Fibroblast of villous mesenchyme (primary cell): Measurements from ENCODE around the gene PRKCB. TPM values are rescaled to one million over a fixed set of nuclear protein-coding genes. Genes with fewer than 3 reads are reported as not detected.

Experiments used
- DNase-seq: peaks from one replicate; pipeline ENCODE4 v3.0.0-alpha.2; 2010; ENCODE audit warnings: low read depth
- H3K4me3 ChIP-seq: 2 replicates; pipeline ENCODE4 v1.5.1; 2011; ENCODE audit warnings: low read depth, mild to moderate bottlenecking, low read length
- total RNA-seq: library from RNA; depleted of rRNA; stranded (reverse); fragments of >200 nt; gene quantifications from 2 replicates; pipeline ENCODE4 v1.2.3, GENCODE V29; 2012
- TF ChIP-seq, protein P1 (sequence below): IDR thresholded peaks from 2 replicates; pipeline ENCODE4 v1.5.1; 2012; ENCODE audit warnings: low read depth, mild to moderate bottlenecking, low read length; ENCODE audit not compliant: insufficient read depth

The PRKCB gene
- total RNA-seq, 1 donor, result not detected

DNA sequence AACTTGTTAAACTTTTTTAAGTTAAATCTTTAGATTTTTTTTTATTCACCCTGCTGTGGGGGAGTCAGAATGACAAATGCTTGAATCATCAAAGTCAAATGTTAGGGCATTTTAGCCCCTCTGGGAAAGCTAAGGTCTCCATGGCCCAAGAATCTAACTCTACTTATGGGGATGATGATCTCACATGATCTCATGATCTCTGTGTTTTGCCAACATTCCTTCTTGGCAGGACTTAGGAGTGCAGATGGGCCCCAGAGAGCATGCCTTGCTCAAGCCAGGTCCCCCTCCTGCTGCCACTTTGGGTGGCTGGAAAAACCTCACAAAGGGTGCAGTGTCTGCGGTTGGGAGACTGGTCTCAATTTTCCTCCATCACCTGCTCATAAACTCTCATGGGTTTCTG, 108.6 kb downstream of the PRKCB start:
- TF ChIP-seq, protein P1, sequence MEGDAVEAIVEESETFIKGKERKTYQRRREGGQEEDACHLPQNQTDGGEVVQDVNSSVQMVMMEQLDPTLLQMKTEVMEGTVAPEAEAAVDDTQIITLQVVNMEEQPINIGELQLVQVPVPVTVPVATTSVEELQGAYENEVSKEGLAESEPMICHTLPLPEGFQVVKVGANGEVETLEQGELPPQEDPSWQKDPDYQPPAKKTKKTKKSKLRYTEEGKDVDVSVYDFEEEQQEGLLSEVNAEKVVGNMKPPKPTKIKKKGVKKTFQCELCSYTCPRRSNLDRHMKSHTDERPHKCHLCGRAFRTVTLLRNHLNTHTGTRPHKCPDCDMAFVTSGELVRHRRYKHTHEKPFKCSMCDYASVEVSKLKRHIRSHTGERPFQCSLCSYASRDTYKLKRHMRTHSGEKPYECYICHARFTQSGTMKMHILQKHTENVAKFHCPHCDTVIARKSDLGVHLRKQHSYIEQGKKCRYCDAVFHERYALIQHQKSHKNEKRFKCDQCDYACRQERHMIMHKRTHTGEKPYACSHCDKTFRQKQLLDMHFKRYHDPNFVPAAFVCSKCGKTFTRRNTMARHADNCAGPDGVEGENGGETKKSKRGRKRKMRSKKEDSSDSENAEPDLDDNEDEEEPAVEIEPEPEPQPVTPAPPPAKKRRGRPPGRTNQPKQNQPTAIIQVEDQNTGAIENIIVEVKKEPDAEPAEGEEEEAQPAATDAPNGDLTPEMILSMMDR, result no peak
- no peak for DNase-seq

DNA sequence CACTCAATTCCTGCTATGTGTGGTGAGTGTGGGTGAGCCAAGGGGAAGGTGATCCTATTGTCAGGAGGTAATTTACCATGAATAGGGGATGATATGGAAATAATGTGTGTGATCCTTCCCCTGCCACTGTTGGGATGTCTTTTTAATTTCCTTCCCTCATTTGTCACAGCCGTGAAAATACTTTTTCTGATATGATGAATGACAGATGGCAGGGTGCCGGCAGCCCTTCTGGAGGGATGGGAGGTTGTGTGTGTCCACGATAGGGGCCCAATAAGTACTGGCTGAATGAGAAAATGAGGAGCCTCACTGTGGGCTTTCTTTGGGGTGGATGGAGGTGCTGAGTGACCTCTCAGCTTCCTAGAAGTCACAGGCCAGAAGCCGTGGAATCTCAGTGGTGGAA, 109.5 kb downstream of the PRKCB start:
- TF ChIP-seq, protein P1, result no peak
- no peak overlapping the region for H3K4me3 ChIP-seq
- no peak for DNase-seq

More for the DNA sequence above, 108.6 kb downstream of the PRKCB start:
- no peak overlapping the region for H3K4me3 ChIP-seq

DNA sequence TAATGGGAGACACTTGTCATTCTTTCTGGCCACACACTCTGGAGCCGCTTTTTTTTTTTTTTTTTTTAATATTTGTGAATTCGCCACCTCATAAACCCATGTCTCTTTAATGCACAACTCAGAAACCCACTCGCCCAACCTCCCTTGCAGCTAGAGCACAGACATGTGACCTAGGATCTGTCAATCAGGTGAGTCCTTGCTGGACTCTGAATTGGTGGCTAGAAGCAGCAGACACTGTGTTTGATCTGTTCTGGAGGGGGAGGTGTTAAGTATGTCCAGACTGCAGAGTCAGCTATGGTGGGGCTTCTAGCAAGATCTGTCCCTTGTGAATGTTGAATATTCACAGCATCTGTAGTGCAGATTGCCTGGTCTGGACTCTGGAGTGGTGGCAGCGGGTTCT, 112.1 kb downstream of the PRKCB start:
- TF ChIP-seq, protein P1, result no peak
- no peak overlapping the region for H3K4me3 ChIP-seq
- no peak for DNase-seq

DNA sequence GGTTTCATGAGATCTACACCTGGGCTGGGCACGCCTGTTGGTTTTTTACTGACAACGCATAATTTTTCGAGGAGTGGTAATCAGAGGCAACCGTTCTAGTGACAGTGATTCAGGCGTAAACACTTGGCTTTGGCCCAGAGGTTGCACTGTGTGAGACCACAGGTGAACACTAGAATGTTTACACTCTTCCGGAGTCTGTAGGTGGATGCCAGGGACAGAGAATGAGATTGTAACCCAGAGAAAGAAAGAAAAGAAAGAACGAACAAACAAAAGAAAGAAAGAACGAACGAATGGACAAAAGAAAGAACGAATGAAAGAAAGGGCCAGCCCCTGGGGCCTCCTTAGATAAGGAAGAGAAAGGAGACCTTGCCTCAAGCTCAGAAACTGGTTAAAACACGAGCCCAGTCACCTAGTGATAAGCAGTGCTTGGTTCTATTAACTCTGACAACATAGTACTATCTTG, 113.2 kb downstream of the PRKCB start:
- TF ChIP-seq, protein P1, result no peak
- H3K4me3 ChIP-seq, result no peak overlapping the region
- DNase-seq, result no peak

DNA sequence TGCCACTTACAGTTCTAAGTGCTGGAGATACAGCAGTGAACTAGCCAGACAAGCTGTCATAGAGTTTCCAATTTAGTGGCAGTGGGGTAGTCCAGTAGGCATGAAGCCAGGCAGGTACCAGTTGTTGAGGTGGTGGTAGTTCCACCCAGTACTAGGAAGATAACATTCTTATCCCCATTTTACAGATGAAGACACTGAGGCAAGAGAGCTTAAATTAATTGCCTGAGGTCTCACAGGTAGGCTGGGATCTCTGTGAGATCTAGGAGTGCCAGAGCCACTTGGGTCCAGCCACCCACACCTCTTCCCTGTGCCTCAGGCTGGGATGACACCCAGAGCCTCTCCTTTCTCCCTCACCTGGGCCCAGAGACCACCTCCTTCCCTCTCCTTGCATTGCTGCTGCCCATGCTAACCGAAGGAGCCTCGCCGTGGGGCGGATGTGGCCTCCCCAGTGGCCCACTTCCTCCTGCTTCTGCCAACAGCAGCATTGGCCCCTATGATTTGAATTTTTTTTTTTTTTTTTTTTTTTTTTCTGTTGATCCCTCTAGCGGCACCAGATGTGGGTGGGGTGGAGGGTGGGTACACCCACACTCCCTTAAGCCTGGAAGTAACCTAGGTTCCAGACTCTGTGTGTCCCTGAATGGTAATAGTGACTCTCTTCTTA, 114.0 kb downstream of the PRKCB start:
- TF ChIP-seq, protein P1, result no peak

DNA sequence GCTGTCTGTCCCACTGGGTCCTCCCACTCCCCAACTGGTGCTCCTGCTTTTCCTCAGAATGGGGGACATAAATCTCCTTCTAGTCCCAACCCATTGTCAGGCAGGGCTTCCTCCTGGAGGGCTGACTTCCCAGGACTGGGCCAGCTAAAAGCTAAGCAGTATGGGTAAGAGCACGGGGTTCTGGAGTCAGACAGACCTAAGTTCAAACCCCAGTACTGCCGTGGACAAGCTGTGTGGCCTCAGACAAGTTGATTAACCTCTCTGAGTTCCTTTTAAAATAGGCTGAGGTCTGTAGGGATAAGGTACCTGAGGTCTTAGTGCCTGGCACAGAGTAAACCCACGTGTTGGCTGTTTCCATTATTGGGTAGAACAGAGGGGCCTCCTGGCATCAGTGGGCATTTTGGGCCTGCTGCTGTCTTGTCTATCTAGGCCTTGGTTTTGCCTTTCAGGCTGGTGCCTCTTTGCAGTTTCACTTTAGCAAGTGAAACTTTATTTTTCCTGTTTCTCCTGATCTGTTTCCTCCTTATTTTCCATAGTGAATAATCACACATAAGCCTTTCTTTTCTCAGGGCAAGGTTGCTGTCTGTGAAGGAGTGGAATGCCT, 114.6 kb downstream of the PRKCB start:
- no peak overlapping the region for H3K4me3 ChIP-seq
- TF ChIP-seq, protein P1, result no peak
- no peak for DNase-seq

More for the DNA sequence above, 114.0 kb downstream of the PRKCB start:
- DNase-seq, result no peak
- no peak overlapping the region for H3K4me3 ChIP-seq

DNA sequence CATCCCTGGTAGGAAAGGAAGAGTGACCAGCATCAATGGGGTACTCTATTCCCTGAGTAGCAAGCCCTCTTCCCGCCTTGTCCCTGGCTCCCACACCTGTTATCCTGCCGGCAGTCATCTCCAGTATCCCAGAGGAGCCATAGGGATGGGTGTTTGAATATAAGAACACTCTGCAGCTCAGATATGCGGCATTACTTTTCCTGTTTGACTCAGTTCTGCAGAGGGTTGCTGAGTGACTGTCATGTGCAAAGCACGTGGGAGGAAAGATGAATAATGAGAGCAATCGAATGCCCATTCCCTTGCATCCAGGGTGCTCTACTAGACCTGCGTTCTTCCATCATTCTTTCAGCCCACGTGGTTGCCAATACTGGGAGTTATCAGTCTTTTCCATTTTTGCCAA, 115.1 kb downstream of the PRKCB start:
- no peak overlapping the region for H3K4me3 ChIP-seq
- TF ChIP-seq, protein P1, result no peak
- no peak for DNase-seq
